Measurements from ENCODE around the gene CENPS.

The CENPS gene

GRCh38 chr1:10484521-10484920 is 54.3 kb downstream of the CENPS start:
- no peak for ATAC-seq
- TF ChIP-seq CSDC2 (CRISPR knock-in tag; IDR thresholded peaks at IDR 0.05) (no peak), TCF4 (CRISPR knock-in tag; IDR thresholded peaks at IDR 0.05; ENCODE audit: borderline replicate concordance) (no peak), ZNF565 (CRISPR knock-in tag; conservative IDR thresholded peaks at IDR 0.05; ENCODE audit: low read depth) (no peak), OSR1 (CRISPR knock-in tag; IDR thresholded peaks at IDR 0.05) (no peak), ZNF8 (CRISPR knock-in tag; IDR thresholded peaks at IDR 0.05) (no peak), ZFP30 (CRISPR knock-in tag; IDR thresholded peaks at IDR 0.05) (no peak), POU6F1 (CRISPR knock-in tag; IDR thresholded peaks at IDR 0.05; ENCODE audit: borderline replicate concordance, low read depth) (no peak), RARB (CRISPR knock-in tag; IDR thresholded peaks at IDR 0.05) (no peak)

GRCh38 chr1:10489291-10490055 is 59.2 kb downstream of the CENPS start:
- no peak for TF ChIP-seq CSDC2 (CRISPR knock-in tag; IDR thresholded peaks at IDR 0.05)
- TF ChIP-seq ESRRG (CRISPR knock-in tag; IDR thresholded peaks at IDR 0.05), result no peak
- TF ChIP-seq TSHZ2 (CRISPR knock-in tag; IDR thresholded peaks at IDR 0.05), result no peak
- no peak for TF ChIP-seq ZNF70 (CRISPR knock-in tag; IDR thresholded peaks at IDR 0.05)
- TF ChIP-seq ZC3H10 (CRISPR knock-in tag; IDR thresholded peaks at IDR 0.05), result no peak
- no peak for TF ChIP-seq ZFP3 (CRISPR knock-in tag; IDR thresholded peaks at IDR 0.05)
- no peak for TF ChIP-seq BACH2 (CRISPR knock-in tag; IDR thresholded peaks at IDR 0.05; ENCODE audit: borderline replicate concordance)
- TF ChIP-seq ZNF565 (CRISPR knock-in tag; conservative IDR thresholded peaks at IDR 0.05; ENCODE audit: low read depth), result no peak
- no peak for TF ChIP-seq RARB (CRISPR knock-in tag; IDR thresholded peaks at IDR 0.05)
- no peak for TF ChIP-seq ISL1 (CRISPR knock-in tag; IDR thresholded peaks at IDR 0.05)
- no peak for TF ChIP-seq CSRNP3 (CRISPR knock-in tag; IDR thresholded peaks at IDR 0.05)
- TF ChIP-seq TOX (CRISPR knock-in tag; IDR thresholded peaks at IDR 0.05; ENCODE audit: borderline replicate concordance), result no peak
- TF ChIP-seq PATZ1 (CRISPR knock-in tag; IDR thresholded peaks at IDR 0.05; ENCODE audit: borderline replicate concordance), result no peak
- no peak for TF ChIP-seq GLIS3 (CRISPR knock-in tag; IDR thresholded peaks at IDR 0.05)
- ATAC-seq, result no peak

- ATAC-seq, result no peak
- TF ChIP-seq TOX (CRISPR knock-in tag; IDR thresholded peaks at IDR 0.05; ENCODE audit: borderline replicate concordance) (no peak), PPARA (CRISPR knock-in tag; IDR thresholded peaks at IDR 0.05; ENCODE audit: borderline replicate concordance) (no peak), ZNF565 (CRISPR knock-in tag; conservative IDR thresholded peaks at IDR 0.05; ENCODE audit: low read depth) (no peak), RARB (CRISPR knock-in tag; IDR thresholded peaks at IDR 0.05) (no peak), ZNF70 (CRISPR knock-in tag; IDR thresholded peaks at IDR 0.05) (no peak), OSR1 (CRISPR knock-in tag; IDR thresholded peaks at IDR 0.05) (no peak), ZC3H10 (CRISPR knock-in tag; IDR thresholded peaks at IDR 0.05) (no peak), ISL1 (CRISPR knock-in tag; IDR thresholded peaks at IDR 0.05) (no peak), CSRNP3 (CRISPR knock-in tag; IDR thresholded peaks at IDR 0.05) (no peak), ZNF8 (CRISPR knock-in tag; IDR thresholded peaks at IDR 0.05) (no peak), TCF4 (CRISPR knock-in tag; IDR thresholded peaks at IDR 0.05; ENCODE audit: borderline replicate concordance) (no peak), ZFP30 (CRISPR knock-in tag; IDR thresholded peaks at IDR 0.05) (no peak), CREB5 (CRISPR knock-in tag; IDR thresholded peaks at IDR 0.05; ENCODE audit: low read depth) (no peak), CSDC2 (CRISPR knock-in tag; IDR thresholded peaks at IDR 0.05) (no peak), ARNTL (CRISPR knock-in tag; IDR thresholded peaks at IDR 0.05; ENCODE audit: borderline replicate concordance, low read depth) (no peak)
Observed at GRCh38 chr1:10490286-10490970, 60.2 kb downstream of the CENPS start.

Measured in SK-N-SH treated with all-trans-retinoic acid at 6 μM for 48 hours (cell line).